IMR-90 (cell line): ENCODE data around the gene ZNF385D. TPM values are rescaled to one million over a fixed set of nuclear protein-coding genes. Genes with fewer than 3 reads are reported as not detected.

Experiments used
- ATAC-seq: fragments of 200-7000 bp; cut with Tn5 transposase; 2 replicates; pipeline ENCODE4 v1.9.1; 2020; ENCODE audit warnings: low read depth, mild to moderate bottlenecking, moderate library complexity
- BruUV-seq: library from RNA; stranded (reverse); fragments of 400-500 nt; replicated peaks from 2 replicates; lab custom pipeline; 2021; lab: Mats Ljungman, UMichigan
- CTCF ChIA-PET: fragments of 300-600 bp; formaldehyde crosslinking; extraction: SDS; loops from one replicate; lab custom pipeline; 2021; ENCODE audit warnings: antibody characterized with exemption; lab: Yijun Ruan, JAX
- POLR2A ChIA-PET: fragments of 300-600 bp; sonication (Branson Sonifier 250); formaldehyde crosslinking; loops from one replicate; lab custom pipeline; 2022; ENCODE audit warnings: antibody characterized with exemption; ENCODE audit not compliant: unreplicated experiment; lab: Charles Lee
- DNase-seq: peaks from one replicate; pipeline ENCODE4 v3.0.0; 2013
- H2AFZ ChIP-seq: replicated peaks from 2 replicates; pipeline ENCODE3; 2013; ENCODE audit warnings: low read length, mild to moderate bottlenecking; ENCODE audit not compliant: poor library complexity
- H2AK5ac ChIP-seq: 2 replicates; pipeline ENCODE4 v1.6.1; 2013; ENCODE audit warnings: low read depth, low read length, inconsistent platforms
- H2AK9ac ChIP-seq: replicated peaks from 2 replicates; pipeline ENCODE3; 2013; ENCODE audit warnings: mild to moderate bottlenecking, low read depth, low read length, moderate library complexity; ENCODE audit not compliant: poor library complexity
- H2BK120ac ChIP-seq: 2 replicates; pipeline ENCODE4 v1.6.1; 2013; ENCODE audit warnings: low read depth, low read length, inconsistent platforms
- H2BK15ac ChIP-seq: 3 replicates; pipeline ENCODE4 v1.6.1; 2013; ENCODE audit warnings: low read depth, low read length, inconsistent platforms
- H2BK20ac ChIP-seq: 2 replicates; pipeline ENCODE4 v1.6.1; 2013; ENCODE audit warnings: low read depth, mild to moderate bottlenecking, inconsistent platforms, low read length, moderate library complexity
- H2BK5ac ChIP-seq: 2 replicates; pipeline ENCODE4 v1.6.1; 2013; ENCODE audit warnings: mild to moderate bottlenecking, low read depth, low read length, inconsistent platforms; ENCODE audit not compliant: poor library complexity, severe bottlenecking
- H3K14ac ChIP-seq: replicated peaks from 2 replicates; pipeline ENCODE4 v1.6.1; 2013; ENCODE audit warnings: low read depth, low read length, inconsistent platforms
- H3K18ac ChIP-seq: 2 replicates; pipeline ENCODE4 v1.6.1; 2013; ENCODE audit warnings: low read depth, low read length, control low read depth
- H3K23ac ChIP-seq: 2 replicates; pipeline ENCODE4 v1.6.1; 2013; ENCODE audit warnings: low read depth, low read length, inconsistent platforms
- H3K27ac ChIP-seq: 2 replicates; pipeline ENCODE4 v1.5.1; 2013; ENCODE audit warnings: mild to moderate bottlenecking, control low read depth, low read length; ENCODE audit not compliant: insufficient read depth
- H3K27me3 ChIP-seq: 2 replicates; pipeline ENCODE4 v1.6.1; 2013; ENCODE audit warnings: low read length; ENCODE audit not compliant: control insufficient read depth, insufficient read depth
- H3K36me3 ChIP-seq: 2 replicates; pipeline ENCODE4 v1.6.1; 2013; ENCODE audit warnings: low read length, mixed read lengths; ENCODE audit not compliant: control insufficient read depth, insufficient read depth
- H3K4ac ChIP-seq: 2 replicates; pipeline ENCODE4 v1.6.1; 2013; ENCODE audit warnings: low read depth, low read length, inconsistent platforms
- H3K4me1 ChIP-seq: 2 replicates; pipeline ENCODE4 v1.6.1; 2013; ENCODE audit warnings: low read length, mixed read lengths; ENCODE audit not compliant: control insufficient read depth, insufficient read depth
- H3K4me2 ChIP-seq: 2 replicates; pipeline ENCODE4 v1.6.1; 2013; ENCODE audit warnings: low read depth, mild to moderate bottlenecking, control low read depth, low read length, moderate library complexity
- H3K4me3 ChIP-seq: 2 replicates; pipeline ENCODE4 v1.5.1; 2013; ENCODE audit warnings: low read depth, mild to moderate bottlenecking, control low read depth, low read length, moderate library complexity; ENCODE audit not compliant: insufficient read depth
- H3K56ac ChIP-seq: 2 replicates; pipeline ENCODE4 v1.6.1; 2013; ENCODE audit warnings: low read length, inconsistent platforms; ENCODE audit not compliant: insufficient read depth; ENCODE audit errors: extremely low read depth
- H3K79me1 ChIP-seq, 2 experiments: 2 replicates each; pipeline ENCODE4 v1.6.1; 2013; ENCODE audit warnings: low read length in 2 of 2, inconsistent platforms in 1 of 2, low read depth in 1 of 2
- H3K9ac ChIP-seq: 2 replicates; pipeline ENCODE4 v1.6.1; 2013; ENCODE audit warnings: low read depth, low read length, control low read depth
- H3K9me1 ChIP-seq: 2 replicates; pipeline ENCODE4 v1.6.1; 2013; ENCODE audit warnings: low read length, inconsistent platforms; ENCODE audit not compliant: insufficient read depth
- H3K9me3 ChIP-seq: 2 replicates; pipeline ENCODE4 v1.6.1; 2013; ENCODE audit warnings: low read length; ENCODE audit not compliant: control insufficient read depth, insufficient read depth
- H4K20me1 ChIP-seq: 2 replicates; pipeline ENCODE4 v1.6.1; 2013; ENCODE audit warnings: low read length, inconsistent platforms; ENCODE audit not compliant: insufficient read depth
- H4K5ac ChIP-seq: 2 replicates; pipeline ENCODE4 v1.6.1; 2013; ENCODE audit warnings: mild to moderate bottlenecking, low read depth, low read length, control low read depth
- H4K8ac ChIP-seq, 2 experiments: 2 replicates each; pipeline ENCODE4 v1.6.1; 2013; ENCODE audit warnings: low read depth in 2 of 2, low read length in 2 of 2, control low read depth in 1 of 2, inconsistent platforms in 1 of 2
- H4K91ac ChIP-seq: 2 replicates; pipeline ENCODE4 v1.6.1; 2013; ENCODE audit warnings: low read depth, low read length, inconsistent platforms; ENCODE audit not compliant: insufficient read depth
- BHLHE40 ChIP-seq: fragments of 150-350 bp; IDR thresholded peaks from 2 replicates; pipeline ENCODE4 v1.6.1; 2016; ENCODE audit warnings: mild to moderate bottlenecking, low read depth, low read length
- CEBPB ChIP-seq: IDR thresholded peaks from 2 replicates; pipeline ENCODE4 v1.6.1; 2012; ENCODE audit warnings: low read depth, low read length, improper control_type of control experiment
- CHD1 ChIP-seq: IDR thresholded peaks from 2 replicates; pipeline ENCODE4 v1.6.1; 2012; ENCODE audit warnings: low read depth, low read length, improper control_type of control experiment
- ELK1 ChIP-seq: fragments of 150-350 bp; IDR thresholded peaks from 2 replicates; pipeline ENCODE4 v1.6.1; 2016; ENCODE audit warnings: low read depth, mild to moderate bottlenecking, low read length, moderate library complexity, borderline replicate concordance
- FOS ChIP-seq: fragments of 150-350 bp; IDR thresholded peaks from 2 replicates; pipeline ENCODE4 v1.6.1; 2016; ENCODE audit warnings: low read depth, low read length
- MAFK ChIP-seq: IDR thresholded peaks from 2 replicates; pipeline ENCODE4 v1.6.1; 2012; ENCODE audit warnings: low read depth, low read length, improper control_type of control experiment
- MAZ ChIP-seq: IDR thresholded peaks from 2 replicates; pipeline ENCODE4 v1.6.1; 2012; ENCODE audit warnings: low read depth, mild to moderate bottlenecking, low read length, improper control_type of control experiment, moderate library complexity, borderline replicate concordance
- MXI1 ChIP-seq: IDR thresholded peaks from 2 replicates; pipeline ENCODE4 v1.6.1; 2012; ENCODE audit warnings: low read depth, mild to moderate bottlenecking, low read length, moderate library complexity, borderline replicate concordance
- NFE2L2 ChIP-seq: fragments of 150-350 bp; IDR thresholded peaks from 2 replicates; pipeline ENCODE4 v1.6.1; 2016; ENCODE audit warnings: low read depth, mild to moderate bottlenecking, low read length
- POLR2A ChIP-seq: IDR thresholded peaks from 2 replicates; pipeline ENCODE4 v1.6.1; 2012; ENCODE audit warnings: mild to moderate bottlenecking, low read depth, low read length
- RAD21 ChIP-seq: IDR thresholded peaks from 2 replicates; pipeline ENCODE4 v1.6.1; 2012; ENCODE audit warnings: low read length, improper control_type of control experiment
- RCOR1 ChIP-seq: IDR thresholded peaks from 2 replicates; pipeline ENCODE4 v1.6.1; 2012; ENCODE audit warnings: mild to moderate bottlenecking, low read length, improper control_type of control experiment; ENCODE audit not compliant: insufficient replicate concordance
- RFX5 ChIP-seq: IDR thresholded peaks from 2 replicates; pipeline ENCODE4 v1.8.0; 2012; ENCODE audit warnings: low read depth, mild to moderate bottlenecking, low read length, moderate library complexity
- SMC3 ChIP-seq: fragments of 150-350 bp; IDR thresholded peaks from 2 replicates; pipeline ENCODE4 v1.6.1; 2016; ENCODE audit warnings: low read depth, mild to moderate bottlenecking, antibody characterized with exemption, low read length, moderate library complexity
- USF2 ChIP-seq: fragments of 150-350 bp; IDR thresholded peaks from 2 replicates; pipeline ENCODE4 v1.6.1; 2017; ENCODE audit warnings: mild to moderate bottlenecking, antibody characterized with exemption, low read length, low read depth
- WGBS, 2 experiments: methylation state at CpG; one replicate each; pipeline versions ENCODE4 v1.1.5 to v1.1.7; 2013; ENCODE audit warnings: missing lambda C conversion rate in 2 of 2; ENCODE audit not compliant: insufficient read length in 1 of 2; ENCODE audit errors: extremely low coverage in 2 of 2; 5-methylcytosine and 5-hydroxymethylcytosine counted together
- dilution Hi-C: fragments of 300-500 bp; cut with HindIII; formaldehyde crosslinking; loops from one replicate; pipeline ENCODE4 v1.14.3; 2018; ENCODE audit warnings: low sequenced_read_pairs; ENCODE audit not compliant: unreplicated experiment
- in situ Hi-C: fragments of 300-500 bp; cut with MboI; formaldehyde crosslinking; loops from 3 replicates; pipeline ENCODE4 v1.14.3; 2019; ENCODE audit warnings: low sequenced_read_pairs, inconsistent platforms, mixed read lengths
- intact Hi-C: fragments of 100-400 bp; cut with micrococcal nuclease; formaldehyde crosslinking; loops from 2 replicates; pipeline ENCODE4 v1.10.0; 2022
- polyA plus RNA-seq, 3 experiments: library from polyadenylated mRNA; depleted of rRNA; stranded (reverse); fragments of >200 nt; gene quantifications; 2 replicates each; pipeline ENCODE4 v1.2.3, GENCODE V29; 2012; ENCODE audit warnings: low replicate concordance in 1 of 3
- total RNA-seq: library from RNA; depleted of rRNA; stranded (reverse); fragments of >200 nt; gene quantifications from 2 replicates; pipeline ENCODE4 v1.2.3, GENCODE V29; 2012
- TF ChIP-seq, protein P1 (sequence below): conservative IDR thresholded peaks from 2 replicates; pipeline ENCODE4 v1.5.1; 2012; ENCODE audit warnings: mild to moderate bottlenecking, low read depth, low read length, improper control_type of control experiment

The ZNF385D gene
- total and polyA plus RNA-seq, 2 of the 4 experiments (the other 2 are of a cell fraction), result 0.18 to 2.4 TPM

DNA sequence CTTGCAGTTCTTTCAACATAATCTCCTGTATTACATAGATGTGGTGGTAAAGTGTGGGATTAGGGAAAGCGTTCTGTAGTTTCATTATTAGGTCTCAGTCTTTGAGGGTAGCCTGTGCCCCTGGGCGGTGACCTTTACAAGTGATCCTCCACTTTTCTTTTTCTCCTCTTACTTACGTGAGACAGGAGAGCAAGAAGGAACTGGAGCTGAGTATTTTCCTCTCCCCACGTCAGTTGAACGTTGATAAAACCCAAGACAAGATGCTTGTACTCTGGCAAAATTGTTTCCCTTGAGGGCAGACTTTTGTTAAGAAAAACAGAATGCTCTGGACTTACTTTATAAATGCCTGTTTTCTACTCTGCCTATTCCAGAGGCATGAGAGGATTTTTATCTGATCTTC is 378.7 kb downstream of the ZNF385D start:
- no peak overlapping the region for H3K14ac ChIP-seq
- TF ChIP-seq NFE2L2, result no peak
- no peak for TF ChIP-seq USF2
- no peak for TF ChIP-seq FOS
- TF ChIP-seq, protein P1, sequence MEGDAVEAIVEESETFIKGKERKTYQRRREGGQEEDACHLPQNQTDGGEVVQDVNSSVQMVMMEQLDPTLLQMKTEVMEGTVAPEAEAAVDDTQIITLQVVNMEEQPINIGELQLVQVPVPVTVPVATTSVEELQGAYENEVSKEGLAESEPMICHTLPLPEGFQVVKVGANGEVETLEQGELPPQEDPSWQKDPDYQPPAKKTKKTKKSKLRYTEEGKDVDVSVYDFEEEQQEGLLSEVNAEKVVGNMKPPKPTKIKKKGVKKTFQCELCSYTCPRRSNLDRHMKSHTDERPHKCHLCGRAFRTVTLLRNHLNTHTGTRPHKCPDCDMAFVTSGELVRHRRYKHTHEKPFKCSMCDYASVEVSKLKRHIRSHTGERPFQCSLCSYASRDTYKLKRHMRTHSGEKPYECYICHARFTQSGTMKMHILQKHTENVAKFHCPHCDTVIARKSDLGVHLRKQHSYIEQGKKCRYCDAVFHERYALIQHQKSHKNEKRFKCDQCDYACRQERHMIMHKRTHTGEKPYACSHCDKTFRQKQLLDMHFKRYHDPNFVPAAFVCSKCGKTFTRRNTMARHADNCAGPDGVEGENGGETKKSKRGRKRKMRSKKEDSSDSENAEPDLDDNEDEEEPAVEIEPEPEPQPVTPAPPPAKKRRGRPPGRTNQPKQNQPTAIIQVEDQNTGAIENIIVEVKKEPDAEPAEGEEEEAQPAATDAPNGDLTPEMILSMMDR, result no peak
- no peak for TF ChIP-seq MAFK
- no peak for TF ChIP-seq CHD1
- no peak for TF ChIP-seq CEBPB
- no peak for TF ChIP-seq BHLHE40
- no peak for TF ChIP-seq RAD21
- no peak for TF ChIP-seq MXI1
- no peak for TF ChIP-seq MAZ
- no peak for TF ChIP-seq SMC3
- TF ChIP-seq POLR2A, result no peak
- no peak for TF ChIP-seq RFX5
- no peak for TF ChIP-seq RCOR1
- TF ChIP-seq ELK1, result no peak
- in situ Hi-C loops, result no loop called here
- CTCF ChIA-PET, result no interaction called here
- H2BK120ac ChIP-seq, result no peak overlapping the region
- no peak overlapping the region for H3K9ac ChIP-seq
- no peak overlapping the region for H3K4me3 ChIP-seq
- H2BK15ac ChIP-seq, result no peak overlapping the region
- no peaks in the 10 kb centered on the region for H3K4me1 ChIP-seq
- DNase-seq (no peak), ATAC-seq (no peak)
- H2AK5ac ChIP-seq, result no peak overlapping the region
- H3K79me1 ChIP-seq, result no peaks in the 10 kb centered on the region
- H3K9me3 ChIP-seq, result no peaks in the 10 kb centered on the region
- dilution Hi-C loops, result no loop called here
- no peak overlapping the region for H3K56ac ChIP-seq
- no peak overlapping the region for H3K27ac ChIP-seq
- no peak overlapping the region for H2AK9ac ChIP-seq
- H2BK20ac ChIP-seq, result no peak overlapping the region
- H4K5ac ChIP-seq, result no peak overlapping the region
- no peaks in the 10 kb centered on the region for H3K27me3 ChIP-seq
- BruUV-seq, result no TSS peak
- no peak overlapping the region for H4K8ac ChIP-seq
- intact Hi-C loops, result no loop called here
- no peak overlapping the region for H3K4ac ChIP-seq
- H4K91ac ChIP-seq, result no peak overlapping the region
- no peak overlapping the region for H3K4me2 ChIP-seq
- no peak overlapping the region for H2AFZ ChIP-seq
- POLR2A ChIA-PET, result no interaction called here
- H3K18ac ChIP-seq, result no peak overlapping the region
- no peak overlapping the region for H2BK5ac ChIP-seq
- H3K23ac ChIP-seq, result no peak overlapping the region
- WGBS, 2 experiments, result no CpG with 5 or more reads among the region's 5 CpGs
- no peaks in the 10 kb centered on the region for H3K36me3 ChIP-seq
- no peaks in the 10 kb centered on the region for H4K20me1 ChIP-seq
- H3K9me1 ChIP-seq, result no peaks in the 10 kb centered on the region
